Measurements from ENCODE around the gene CRACDL.

The CRACDL gene

GRCh38 chr2:98748292-98749065, 187.5 kb downstream of the CRACDL start:
- Histone ChIP-seq H3K27me3 (no peaks in the 10 kb centered on the region), H3K36me3 (no peaks in the 10 kb centered on the region), H3K9me3 (no peaks in the 10 kb centered on the region), H3K4me1 (no peaks in the 10 kb centered on the region), H3K4me3 (ENCODE audit: low read depth, low read length) (no peak overlapping the region)
- DNase-seq, result no peak
- TF ChIP-seq CTCF (IDR thresholded peaks at IDR 0.05; ENCODE audit: low read depth, low read length), result no peak

- no peaks in the 10 kb centered on the region for H3K4me1 ChIP-seq
- no peak for TF ChIP-seq CTCF (IDR thresholded peaks at IDR 0.05; ENCODE audit: low read depth, low read length)
- no peak for DNase-seq
- H3K27me3 ChIP-seq, result no peaks in the 10 kb centered on the region
- H3K36me3 ChIP-seq, result no peaks in the 10 kb centered on the region
- H3K9me3 ChIP-seq, result no peaks in the 10 kb centered on the region
- no peak overlapping the region for H3K4me3 ChIP-seq (ENCODE audit: low read depth, low read length)
Measured at GRCh38 chr2:98747888-98748287, 188.1 kb downstream of the CRACDL start.

GRCh38 chr2:98746426-98746825, 189.6 kb downstream of the CRACDL start:
- Histone ChIP-seq H3K36me3 (no peaks in the 10 kb centered on the region), H3K9me3 (no peaks in the 10 kb centered on the region), H3K4me1 (no peaks in the 10 kb centered on the region), H3K27me3 (no peaks in the 10 kb centered on the region), H3K4me3 (ENCODE audit: low read depth, low read length) (no peak overlapping the region)
- no peak for DNase-seq
- TF ChIP-seq CTCF (IDR thresholded peaks at IDR 0.05; ENCODE audit: low read depth, low read length), result no peak

- Histone ChIP-seq H3K36me3 (no peaks in the 10 kb centered on the region), H3K4me1 (no peaks in the 10 kb centered on the region), H3K27me3 (no peaks in the 10 kb centered on the region), H3K9me3 (no peaks in the 10 kb centered on the region), H3K4me3 (ENCODE audit: low read depth, low read length) (no peak overlapping the region)
- no peak for DNase-seq
- no peak for TF ChIP-seq CTCF (IDR thresholded peaks at IDR 0.05; ENCODE audit: low read depth, low read length)
Measured at GRCh38 chr2:98744595-98744994, 191.4 kb downstream of the CRACDL start.

Measured in BE2C (cell line).